Subcutaneous abdominal adipose tissue (tissue), 5 donors: ENCODE results near the gene KRTAP4-11.
"Not testable (repeated sequence)": the region's sequence is repeated elsewhere in the genome, so short reads cannot be mapped to it uniquely, and the experiment has no call there.

ENCODE experiments used
- H3K27ac ChIP-seq: one replicate; pipeline ENCODE4 v1.7.0; 2013; ENCODE audit warnings: low read depth, mild to moderate bottlenecking, inconsistent platforms, low read length, moderate library complexity
- H3K27me3 ChIP-seq, 5 donors: one replicate each; pipeline ENCODE4 v1.7.0; 2013; ENCODE audit warnings: low read length in 5 of 5, inconsistent platforms in 1 of 5; ENCODE audit not compliant: control insufficient read depth in 5 of 5, insufficient read depth in 4 of 5
- H3K36me3 ChIP-seq, 5 donors: one replicate each; pipeline ENCODE4 v1.7.0; 2013; ENCODE audit warnings: low read length in 5 of 5; ENCODE audit not compliant: control insufficient read depth in 5 of 5, insufficient read depth in 5 of 5
- H3K4me1 ChIP-seq, 5 donors: one replicate each; pipeline ENCODE4 v1.7.0; 2013; ENCODE audit warnings: low read length in 5 of 5, mild to moderate bottlenecking in 3 of 5, moderate library complexity in 1 of 5; ENCODE audit not compliant: control insufficient read depth in 5 of 5, insufficient read depth in 5 of 5
- H3K4me3 ChIP-seq, 5 donors: one replicate each; pipeline ENCODE4 v1.7.0; 2013; ENCODE audit warnings: low read length in 5 of 5, low read depth in 1 of 5
- H3K9ac ChIP-seq, 5 donors: one replicate each; pipeline ENCODE4 v1.7.0; 2013; ENCODE audit warnings: low read length in 5 of 5, mild to moderate bottlenecking in 4 of 5, moderate library complexity in 3 of 5
- H3K9me3 ChIP-seq, 5 donors: one replicate each; pipeline ENCODE4 v1.7.0; 2013; ENCODE audit warnings: low read length in 5 of 5; ENCODE audit not compliant: control insufficient read depth in 5 of 5
- donor health status: healthy.
- donor health status: healthy.
- donor health status: healthy.
- donor health status: healthy.
- donor health status: healthy.

The KRTAP4-11 gene

DNA sequence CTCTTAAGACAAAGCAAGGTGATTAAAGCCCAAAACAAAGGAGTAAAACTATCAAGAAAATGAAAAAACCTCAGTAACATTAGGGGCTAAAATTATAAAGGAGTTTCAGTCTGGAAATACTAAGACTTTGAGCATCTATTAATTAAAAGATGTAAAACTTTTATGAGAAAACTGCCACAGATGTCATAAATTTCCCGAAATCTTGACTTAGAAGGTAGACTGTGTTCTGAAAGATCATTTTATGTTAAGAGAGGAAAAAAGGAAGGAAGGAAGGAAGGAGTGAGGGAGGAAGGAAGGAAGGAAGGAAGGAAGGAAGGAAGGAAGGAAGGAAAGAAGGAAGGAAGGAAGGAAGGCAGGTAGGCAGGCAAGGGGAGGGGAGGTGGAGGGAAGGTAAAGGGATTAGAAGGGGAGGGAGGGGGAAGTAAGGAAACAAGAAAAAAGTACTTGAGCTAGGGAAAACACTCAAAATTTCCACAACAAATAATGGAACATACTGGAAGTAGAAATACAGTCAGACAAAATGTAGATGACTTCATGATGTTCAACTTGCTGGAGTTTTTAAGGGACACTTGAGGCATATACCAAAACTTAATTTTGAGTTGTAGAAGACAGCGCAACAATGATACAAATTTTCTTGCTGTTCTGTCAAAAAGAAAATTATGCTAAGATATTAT is 29.5 kb upstream of the KRTAP4-11 start:
- H3K36me3 ChIP-seq: no peaks in the 10 kb centered on the region
- no peaks in the 10 kb centered on the region for H3K4me1 ChIP-seq

DNA sequence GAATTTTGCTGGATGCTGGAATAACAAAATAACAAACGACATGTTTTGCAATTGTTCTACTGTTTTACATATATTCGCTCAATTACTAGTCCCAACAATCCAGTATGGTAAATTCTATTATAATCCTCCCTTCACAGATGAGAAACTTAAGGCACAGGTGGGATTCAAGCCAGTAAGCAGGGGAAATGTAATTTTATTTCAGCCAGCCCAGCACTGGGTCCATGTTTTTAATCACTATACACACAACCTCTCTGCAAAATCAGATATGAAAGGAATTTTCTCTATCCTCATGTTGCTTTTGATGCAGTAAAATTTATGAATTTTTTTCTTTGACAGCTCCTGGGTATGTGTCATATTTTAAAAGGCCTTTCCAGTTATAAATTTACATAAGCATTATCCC is 27.1 kb upstream of the KRTAP4-11 start:
- H3K27me3 ChIP-seq: peaks cover 0 to 5% (median 0%) of the 10 kb centered on the region in 5 donors
- no peak overlapping the region for H3K9ac ChIP-seq
- no peak overlapping the region for H3K27ac ChIP-seq
- H3K4me3 ChIP-seq: no peak overlapping the region
- H3K4me1 ChIP-seq: no peaks in the 10 kb centered on the region
- no peaks in the 10 kb centered on the region for H3K36me3 ChIP-seq
- H3K9me3 ChIP-seq: peaks cover under 1 to 14% (median 8%) of the 10 kb centered on the region in 5 donors

More for the DNA sequence above, 29.5 kb upstream of the KRTAP4-11 start:
- H3K9ac ChIP-seq: no peak overlapping the region
- H3K27ac ChIP-seq: no peak overlapping the region
- H3K9me3 ChIP-seq: peaks cover 0 to 12% (median 5%) of the 10 kb centered on the region in 5 donors
- H3K27me3 ChIP-seq: peaks cover 0 to 5% (median 0%) of the 10 kb centered on the region in 5 donors
- no peak overlapping the region for H3K4me3 ChIP-seq

- Histone ChIP-seq H3K9ac (no peak overlapping the region), H3K36me3 (no peaks in the 10 kb centered on the region), H3K27me3 (peaks cover 0 to 4% (median 0%) of the 10 kb centered on the region in 5 donors), H3K4me3 (no peak overlapping the region), H3K4me1 (no peaks in the 10 kb centered on the region), H3K27ac (no peak overlapping the region), H3K9me3 (peaks cover 3 to 18% (median 11%) of the 10 kb centered on the region in 5 donors)
Observed at GRCh38 chr17:41144846-41145245, 26.7 kb upstream of the KRTAP4-11 start.

DNA sequence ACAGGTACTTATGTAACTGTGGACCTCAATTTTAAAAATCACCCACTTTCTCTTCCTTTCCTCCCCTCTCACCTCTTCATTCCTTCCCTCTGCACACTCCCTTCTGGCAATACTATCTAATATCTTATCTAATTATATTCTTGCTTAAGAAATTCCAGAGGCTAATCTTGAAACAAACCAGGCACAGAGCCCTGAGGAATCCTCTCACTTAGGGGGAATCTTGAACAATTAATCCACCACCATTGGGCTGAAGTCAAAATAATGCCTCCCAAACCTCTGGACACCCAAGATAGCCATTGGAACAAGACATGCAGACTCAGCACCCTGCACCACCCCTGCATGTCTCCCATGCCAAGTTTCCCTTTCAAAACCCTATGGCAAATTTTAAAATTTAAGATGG is 23.2 kb upstream of the KRTAP4-11 start:
- H3K27me3 ChIP-seq: peaks cover 0 to 4% (median 0%) of the 10 kb centered on the region in 5 donors
- H3K4me3 ChIP-seq: no peak overlapping the region
- no peak overlapping the region for H3K9ac ChIP-seq
- H3K4me1 ChIP-seq: no peaks in the 10 kb centered on the region
- peaks cover 3 to 21% (median 14%) of the 10 kb centered on the region in 5 donors for H3K9me3 ChIP-seq
- H3K27ac ChIP-seq: no peak overlapping the region
- no peaks in the 10 kb centered on the region for H3K36me3 ChIP-seq

- Histone ChIP-seq H3K9me3 (peaks cover 3 to 21% (median 14%) of the 10 kb centered on the region in 5 donors), H3K4me3 (no peak within 1 kb of the TSS), H3K36me3 (no peaks in the 10 kb centered on the region), H3K27me3 (peaks cover 0 to 4% (median 0%) of the 10 kb centered on the region in 5 donors), H3K9ac (no peak within 1 kb of the TSS), H3K4me1 (no peaks in the 10 kb centered on the region), H3K27ac (no peak within 1 kb of the TSS)
Observed at GRCh38 chr17:41140360-41141131, 22.4 kb upstream of the KRTAP4-11 start, which contains the start of gene KRTAP4-6. KRTAP4-6 (minus strand) TSS chr17:41140544; CDS start chr17:41140487, 57 bp downstream.

- H3K27ac ChIP-seq, H3K27me3 ChIP-seq, H3K36me3 ChIP-seq, H3K4me1 ChIP-seq, H3K9ac ChIP-seq, H3K4me3 ChIP-seq: not testable (repeated sequence)
- peaks cover 3 to 21% (median 14%) of the 10 kb centered on the region in 5 donors for H3K9me3 ChIP-seq
Observed at GRCh38 chr17:41139865-41140264, 21.7 kb upstream of the KRTAP4-11 start.

DNA sequence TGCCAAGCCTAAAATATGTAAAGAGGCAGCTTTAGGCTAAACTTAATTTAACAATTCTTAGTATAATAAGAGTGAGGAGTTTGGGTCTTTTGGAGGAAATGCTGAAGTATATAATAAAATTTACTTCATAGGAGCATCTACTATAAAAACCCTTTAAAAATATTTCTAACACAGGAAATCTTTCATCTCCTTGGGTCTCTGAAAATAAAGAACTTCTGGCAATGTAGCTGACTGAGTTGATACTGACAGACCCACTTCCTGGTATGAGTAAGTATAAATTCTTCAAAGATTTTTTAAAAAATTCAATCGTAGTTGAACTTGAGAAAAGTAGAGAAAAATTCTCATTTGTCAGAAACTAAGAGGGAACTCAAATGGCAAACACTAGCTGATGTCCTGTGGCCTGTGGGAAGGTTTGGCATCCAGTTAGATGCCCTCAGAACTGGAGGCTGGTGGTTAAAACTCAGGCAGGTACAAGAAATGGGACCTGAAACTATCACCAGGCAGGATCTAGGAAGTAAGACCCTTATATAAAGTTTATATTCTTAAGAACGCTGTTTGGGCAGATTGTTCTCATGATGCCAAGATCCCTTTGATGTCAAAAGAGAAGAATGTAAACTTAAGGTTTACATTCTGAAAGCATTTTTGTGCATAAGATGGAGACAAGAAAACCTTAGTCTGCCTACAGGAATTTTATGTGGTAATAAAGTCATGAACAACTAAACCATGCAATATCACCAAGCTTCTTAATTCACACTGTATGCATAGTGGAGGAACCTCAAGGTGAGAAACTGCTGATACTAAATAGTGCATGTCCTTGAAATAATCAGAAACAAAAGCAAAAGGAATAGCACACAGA is 15.9 kb upstream of the KRTAP4-11 start:
- Histone ChIP-seq H3K27ac (no peak overlapping the region), H3K9me3 (peaks cover 0 to 3% (median 0%) of the 10 kb centered on the region in 5 donors), H3K4me1 (no peaks in the 10 kb centered on the region)

DNA sequence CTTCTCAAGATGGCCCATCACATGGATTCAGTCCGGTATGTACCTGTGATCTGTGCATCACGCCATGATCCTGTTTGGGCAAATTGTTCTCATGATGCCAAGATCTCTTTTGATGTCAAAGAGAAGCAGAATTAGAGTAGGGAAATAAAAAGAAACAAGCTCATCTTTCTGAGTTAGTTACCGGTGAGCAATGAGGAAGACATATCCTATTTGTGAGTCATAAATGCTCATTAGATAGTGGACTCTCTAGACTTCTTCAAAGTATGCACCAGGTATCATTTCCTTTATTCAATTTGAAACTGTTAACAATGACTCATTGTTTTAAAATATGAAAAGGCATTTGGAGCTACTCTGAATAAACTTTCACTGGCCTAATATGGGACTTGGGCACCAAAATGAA is 13.8 kb upstream of the KRTAP4-11 start:
- Histone ChIP-seq H3K9me3 (no peaks in the 10 kb centered on the region), H3K36me3 (no peaks in the 10 kb centered on the region), H3K4me1 (no peaks in the 10 kb centered on the region), H3K27me3 (no peaks in the 10 kb centered on the region), H3K4me3 (no peak overlapping the region), H3K27ac (no peak overlapping the region), H3K9ac (no peak overlapping the region)

More for the DNA sequence above, 15.9 kb upstream of the KRTAP4-11 start:
- H3K36me3 ChIP-seq: no peaks in the 10 kb centered on the region
- no peak overlapping the region for H3K9ac ChIP-seq
- H3K4me3 ChIP-seq: no peak overlapping the region
- H3K27me3 ChIP-seq: no peaks in the 10 kb centered on the region

- no peak overlapping the region for H3K4me3 ChIP-seq
- H3K36me3 ChIP-seq: no peaks in the 10 kb centered on the region
- H3K27ac ChIP-seq: no peak overlapping the region
- H3K4me1 ChIP-seq: no peaks in the 10 kb centered on the region
- no peak overlapping the region for H3K9ac ChIP-seq
- H3K9me3 ChIP-seq: peaks cover 0 to under 1% (median 0%) of the 10 kb centered on the region in 5 donors
- no peaks in the 10 kb centered on the region for H3K27me3 ChIP-seq
Observed at GRCh38 chr17:41127371-41127770, 9.2 kb upstream of the KRTAP4-11 start.
